K562 (cell line): ENCODE measurements around the gene EXOSC6. TPM values are rescaled to one million over a fixed set of nuclear protein-coding genes. Genes with fewer than 3 reads are reported as not detected.

Experiments
- CEBPG ChIP-seq, 3 experiments: fragments of 200-800 bp in 1 of 3; sonication (Bioruptor generic) in 1 of 3; sonication (generic) in 1 of 3; formaldehyde crosslinking in 1 of 3; IDR thresholded peaks in 2 of 3; conservative IDR thresholded peaks in 1 of 3; 2 replicates each; pipeline versions ENCODE4 v1.6.1 to v1.8.0; 2016 to 2022; ENCODE audit warnings: missing compliant biosample characterization in 2 of 3, missing genetic modification characterization in 2 of 3, mild to moderate bottlenecking in 1 of 3, missing genetic modification reagents in 1 of 3
- CREB3 ChIP-seq: fragments of 450-650 bp; conservative IDR thresholded peaks from 2 replicates; pipeline ENCODE4 v1.6.1; 2016; ENCODE audit warnings: missing genetic modification characterization, low read depth, mild to moderate bottlenecking, missing compliant biosample characterization, moderate library complexity
- FOXA1 ChIP-seq: fragments of 450-650 bp; IDR thresholded peaks from 2 replicates; pipeline ENCODE4 v1.6.1; 2016; ENCODE audit warnings: mild to moderate bottlenecking, borderline replicate concordance
- FOXP1 ChIP-seq: sonication (generic); formaldehyde crosslinking; IDR thresholded peaks from 2 replicates; pipeline ENCODE4 v1.8.0; 2022; ENCODE audit warnings: mild to moderate bottlenecking, missing genetic modification reagents
- HCFC1 ChIP-seq: IDR thresholded peaks from 2 replicates; pipeline ENCODE4 v1.6.1; 2012; ENCODE audit warnings: low read depth, low read length, improper control_type of control experiment
- HNRNPL ChIP-seq: fragments of 200-400 bp; formaldehyde crosslinking; IDR thresholded peaks from 2 replicates; pipeline ENCODE4 v1.6.1; 2017; ENCODE audit warnings: low read depth, mild to moderate bottlenecking, low read length
- LCOR ChIP-seq: sonication (generic); formaldehyde crosslinking; IDR thresholded peaks from 2 replicates; pipeline ENCODE4 v1.8.0; 2022; ENCODE audit warnings: mild to moderate bottlenecking, missing genetic modification reagents
- MNT ChIP-seq, 2 experiments: fragments of 450-650 bp; conservative IDR thresholded peaks; 2 replicates each; pipeline ENCODE4 v1.6.1; 2017; ENCODE audit warnings: mild to moderate bottlenecking in 2 of 2, moderate library complexity in 2 of 2
- PHF8 ChIP-seq: fragments of 200-600 bp; sonication (generic); IDR thresholded peaks from 2 replicates; pipeline ENCODE4 v1.6.1; 2012; ENCODE audit warnings: mixed run types, mild to moderate bottlenecking, inconsistent platforms, low read length, moderate library complexity, borderline replicate concordance
- POLR2A ChIP-seq: fragments of 450-650 bp; conservative IDR thresholded peaks from 2 replicates; pipeline ENCODE4 v1.6.1; 2016
- RAD51 ChIP-seq: fragments of 450-650 bp; IDR thresholded peaks from 2 replicates; pipeline ENCODE4 v1.7.1; 2016; ENCODE audit warnings: low read depth, mild to moderate bottlenecking, borderline replicate concordance
- RBFOX2 ChIP-seq: fragments of 200-400 bp; formaldehyde crosslinking; IDR thresholded peaks from 2 replicates; pipeline ENCODE4 v1.6.1; 2017; ENCODE audit warnings: low read depth, mild to moderate bottlenecking, low read length, moderate library complexity
- SMARCA4 ChIP-seq: fragments of 450-650 bp; IDR thresholded peaks from 2 replicates; pipeline ENCODE4 v1.6.1; 2016
- ZBTB33 ChIP-seq: sonication (generic); formaldehyde crosslinking; IDR thresholded peaks from 2 replicates; pipeline ENCODE4 v1.8.1; 2023; ENCODE audit warnings: mild to moderate bottlenecking, missing genetic modification reagents
- ZNF512 ChIP-seq: IDR thresholded peaks from 2 replicates; pipeline ENCODE4 v1.6.1; 2016; ENCODE audit warnings: missing genetic modification characterization, missing compliant biosample characterization
- ZNF561 ChIP-seq: fragments of 450-650 bp; formaldehyde crosslinking; conservative IDR thresholded peaks from 2 replicates; pipeline ENCODE4 v1.4.0; 2020; ENCODE audit warnings: mild to moderate bottlenecking, moderate library complexity
- ZNF740 ChIP-seq, 3 experiments: fragments of 200-800 bp in 1 of 3; sonication (Bioruptor generic) in 1 of 3; sonication (generic) in 1 of 3; formaldehyde crosslinking in 1 of 3; IDR thresholded peaks; 2 replicates each; pipeline versions ENCODE4 v1.6.1 to v1.8.0; 2016 to 2022; ENCODE audit warnings: mild to moderate bottlenecking in 2 of 3, missing compliant biosample characterization in 2 of 3, missing genetic modification characterization in 2 of 3, missing genetic modification reagents in 1 of 3
- polyA plus RNA-seq, 8 experiments: library from polyadenylated mRNA; depleted of rRNA in 4 of 8; stranded (reverse) in 5 of 8; unstranded in 3 of 8; fragments of >200 nt; fragmentation: Nextera tagmentation in 2 of 8; fragmentation: Illumina TruSeq in 1 of 8; extraction: Ambion mirVana in 2 of 8; extraction: Trizol in 1 of 8; gene quantifications; 2 replicates each; pipeline versions ENCODE4 v1.2.1 to v1.2.3, GENCODE V29; 2011 to 2014; ENCODE audit warnings: inconsistent platforms in 1 of 8, missing spikeins in 1 of 8
- total RNA-seq, 7 experiments: library from RNA; depleted of rRNA in 6 of 7; stranded (reverse); fragments of >200 nt in 6 of 7; fragmentation: Illumina TruSeq in 2 of 7; extraction: Trizol in 2 of 7; gene quantifications; 2 replicates each; pipeline versions ENCODE4 v1.2.1 to v1.2.3, GENCODE V29; 2011 to 2021; ENCODE audit warnings: low replicate concordance in 1 of 7

Gene EXOSC6
- total and polyA plus RNA-seq, 9 of the 15 experiments (the other 6 are each of a cell fraction or from before 2014, with no cell fraction given) = 9.2 to 29.0 (median 15.6) TPM

- no peak for TF ChIP-seq ZNF512
- peak; percentile 87 for TF ChIP-seq RBFOX2
- no peak for TF ChIP-seq ZNF561 (CRISPR knock-in tag)
- TF ChIP-seq RAD51 = no peak
- TF ChIP-seq FOXP1 = 0 out of 2 replicates have a peak, but pooled peaks have one; percentile 8
- TF ChIP-seq CEBPG (CRISPR knock-in tag; IDR thresholded peaks at IDR 0.05) = no peak
- no peak for TF ChIP-seq CEBPG (tag; conservative IDR thresholded peaks at IDR 0.05 in 1 of 2, IDR thresholded peaks at IDR 0.05 in 1 of 2)
- TF ChIP-seq ZNF740 (CRISPR knock-in tag; IDR thresholded peaks at IDR 0.05) = no peak
- TF ChIP-seq ZNF740 (tag; IDR thresholded peaks at IDR 0.05) = no peak
- TF ChIP-seq ZBTB33 = 0 out of 2 replicates have a peak, but pooled peaks have one; percentile 40
- TF ChIP-seq SMARCA4 = 0 out of 2 replicates have a peak, but pooled peaks have one; percentile 29
- TF ChIP-seq FOXA1 = no peak
- peak; percentile 81 for TF ChIP-seq POLR2A
- TF ChIP-seq LCOR (CRISPR knock-in tag) = peak; percentile 36; the same call in 1 of the 2 replicates
- TF ChIP-seq MNT (conservative IDR thresholded peaks at IDR 0.05) = peak in 1 of 2 experiments; percentile 65; a peak in 2 of 4 replicates
- 0 out of 2 replicates have a peak, but pooled peaks have one; percentile 48 for TF ChIP-seq CREB3 (tag)
- peak; percentile 31; the same call in 1 of the 2 replicates for TF ChIP-seq HNRNPL
- TF ChIP-seq HCFC1 = peak; percentile 50; the same call in 1 of the 2 replicates
- peak; percentile 91 for TF ChIP-seq PHF8
Observed at GRCh38 chr16:70298988-70299938, 47.5 kb upstream of the EXOSC6 start, which contains the start of gene DDX19B (continued).
